Raji (cell line): Measurements from ENCODE around the gene PRDM16.

Experiments used
- POLR2A ChIP-seq: IDR thresholded peaks from 2 replicates; pipeline ENCODE4 v1.6.1; 2011; ENCODE audit warnings: low read depth, low read length, control low read depth; ENCODE audit not compliant: insufficient read depth

PRDM16 gene

GRCh38 chr1:3463013-3463385, 394.0 kb downstream of the PRDM16 start:
- TF ChIP-seq POLR2A, result no peak

GRCh38 chr1:3463408-3463863, 394.4 kb downstream of the PRDM16 start:
- TF ChIP-seq POLR2A, result no peak

DNA sequence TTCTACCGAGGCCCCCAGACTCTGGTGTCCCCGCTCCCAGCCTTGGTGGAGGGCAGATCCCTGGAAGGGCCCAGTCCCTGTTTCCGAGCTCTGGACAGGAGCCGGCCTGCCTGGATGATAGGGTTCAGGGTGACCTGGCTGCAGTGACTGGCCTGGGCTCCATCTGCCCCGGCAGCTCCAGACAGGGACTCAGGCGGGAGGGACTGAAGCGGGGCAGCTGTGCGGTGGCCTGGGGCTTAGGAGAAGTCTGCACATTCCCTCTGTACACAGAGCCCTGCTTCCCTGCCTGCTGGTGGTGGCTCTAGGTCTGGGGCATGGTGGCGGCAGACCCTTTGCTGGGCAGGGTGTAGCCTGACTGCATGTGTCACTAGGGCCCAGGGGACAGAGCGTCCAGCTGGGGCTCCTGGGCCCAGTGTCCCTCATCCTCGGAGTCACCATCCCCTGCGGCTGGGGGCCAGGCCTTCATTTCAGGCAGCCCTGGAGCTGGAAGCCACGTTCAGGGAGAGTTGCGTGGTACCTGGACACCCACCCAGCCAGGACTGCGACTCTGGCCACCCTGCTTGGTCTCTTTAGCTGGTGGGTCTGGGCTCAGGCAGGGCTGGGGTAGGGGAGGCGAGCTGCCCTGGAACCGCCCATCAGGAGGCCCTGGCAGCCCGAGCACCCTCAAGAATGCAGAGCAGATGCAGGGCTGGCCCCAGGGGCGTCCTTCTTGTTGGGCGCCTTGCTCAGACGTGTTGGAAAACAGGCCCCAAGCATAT, 395.1 kb downstream of the PRDM16 start:
- TF ChIP-seq POLR2A, result no peak

DNA sequence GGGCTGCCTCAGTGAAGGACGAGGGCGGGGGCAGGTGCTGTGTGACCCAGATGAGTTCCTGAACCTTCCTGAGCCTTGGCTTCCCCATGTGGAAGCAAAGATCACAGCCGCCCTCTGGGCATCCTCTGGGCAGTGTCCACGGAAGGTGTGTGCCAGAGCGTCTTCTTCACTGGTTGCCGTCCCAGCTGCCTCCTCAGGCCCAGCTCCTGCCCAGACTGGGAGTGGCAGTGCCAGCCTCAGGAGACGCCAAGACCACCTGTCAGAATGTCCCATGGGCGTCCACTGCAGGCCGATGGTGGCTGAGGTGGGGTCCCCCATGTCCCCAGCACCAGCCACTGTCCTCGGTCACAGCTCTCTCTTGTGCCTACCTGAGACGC, 395.6 kb downstream of the PRDM16 start:
- no peak for TF ChIP-seq POLR2A

DNA sequence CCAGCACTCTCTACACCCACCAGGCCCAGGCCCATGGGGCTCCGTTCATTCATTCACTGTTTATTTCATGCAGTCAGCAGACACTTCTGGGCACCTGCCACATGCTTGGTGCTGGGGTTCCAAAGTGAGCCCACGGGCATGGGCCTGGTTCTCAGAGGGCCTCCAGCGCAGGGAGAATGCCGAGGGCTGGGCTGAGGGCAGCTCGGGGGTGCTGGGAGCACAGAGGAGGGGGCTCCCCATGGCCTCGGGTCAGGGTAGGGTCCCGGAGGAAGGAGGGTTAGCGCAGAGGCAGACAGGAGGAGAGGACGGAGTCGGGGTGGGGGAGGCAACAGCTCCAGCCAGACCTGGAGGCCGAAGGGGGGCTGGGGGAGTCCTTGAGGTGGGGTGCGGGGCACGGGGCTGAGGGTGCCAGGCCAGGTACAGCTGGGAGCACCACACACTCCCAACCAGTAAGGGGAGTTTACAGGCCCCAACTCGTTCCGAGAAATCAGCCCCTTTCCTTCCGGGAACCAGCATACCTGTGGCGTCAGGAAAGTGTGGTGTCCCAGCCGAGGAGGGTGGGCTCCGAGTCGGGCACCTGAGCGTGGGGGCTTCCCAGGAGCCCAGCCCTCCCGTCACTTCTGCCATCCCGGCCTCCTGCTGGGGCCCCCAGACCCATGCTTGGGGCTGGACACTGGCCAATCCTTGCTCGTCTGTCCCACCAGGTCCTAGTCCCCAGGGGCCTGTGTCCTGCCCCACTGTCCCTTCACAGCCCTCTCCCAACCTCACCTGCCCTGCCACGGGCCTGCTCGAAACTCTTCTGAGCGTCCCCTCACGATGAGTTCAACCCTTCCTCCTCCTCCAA, 396.3 kb downstream of the PRDM16 start:
- TF ChIP-seq POLR2A, result no peak

- TF ChIP-seq POLR2A, result no peak
These were observed 396.9 kb downstream of the PRDM16 start for GRCh38 chr1:3465935-3466321.

DNA sequence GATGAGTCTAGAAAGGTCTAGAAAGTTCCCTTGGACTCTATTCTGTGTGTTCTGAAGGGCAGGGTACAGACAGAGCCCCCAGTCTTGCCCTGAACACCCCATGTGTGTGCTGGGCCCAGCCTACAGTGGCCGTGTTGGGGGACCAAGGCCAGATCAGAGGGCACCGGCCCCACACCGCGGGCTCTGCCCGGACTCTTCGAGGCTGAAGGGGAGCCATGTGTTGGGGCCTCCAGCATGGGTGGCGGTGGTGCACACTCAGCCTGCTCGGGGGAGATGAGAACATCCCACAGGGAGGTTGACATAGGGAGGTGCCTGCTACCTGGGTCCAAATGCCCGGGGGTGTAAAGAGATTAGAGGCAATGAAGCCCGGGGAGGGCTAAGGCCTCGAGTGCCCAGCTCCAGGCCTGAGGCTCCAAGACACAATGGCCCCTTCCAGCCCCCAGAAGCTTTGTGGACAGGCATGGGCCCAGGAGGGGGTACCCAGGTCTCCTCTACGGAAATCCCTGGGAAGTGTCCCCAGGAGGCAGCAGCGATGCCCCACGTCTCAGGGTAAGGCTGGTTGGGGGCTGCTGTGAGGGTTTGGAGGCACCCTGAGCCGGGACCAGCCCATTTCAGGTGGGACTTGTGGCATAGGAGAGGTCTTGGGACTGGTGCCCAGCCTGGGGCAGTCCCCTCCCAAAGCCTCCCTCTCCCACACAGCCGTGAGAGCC, 397.5 kb downstream of the PRDM16 start:
- no peak for TF ChIP-seq POLR2A

DNA sequence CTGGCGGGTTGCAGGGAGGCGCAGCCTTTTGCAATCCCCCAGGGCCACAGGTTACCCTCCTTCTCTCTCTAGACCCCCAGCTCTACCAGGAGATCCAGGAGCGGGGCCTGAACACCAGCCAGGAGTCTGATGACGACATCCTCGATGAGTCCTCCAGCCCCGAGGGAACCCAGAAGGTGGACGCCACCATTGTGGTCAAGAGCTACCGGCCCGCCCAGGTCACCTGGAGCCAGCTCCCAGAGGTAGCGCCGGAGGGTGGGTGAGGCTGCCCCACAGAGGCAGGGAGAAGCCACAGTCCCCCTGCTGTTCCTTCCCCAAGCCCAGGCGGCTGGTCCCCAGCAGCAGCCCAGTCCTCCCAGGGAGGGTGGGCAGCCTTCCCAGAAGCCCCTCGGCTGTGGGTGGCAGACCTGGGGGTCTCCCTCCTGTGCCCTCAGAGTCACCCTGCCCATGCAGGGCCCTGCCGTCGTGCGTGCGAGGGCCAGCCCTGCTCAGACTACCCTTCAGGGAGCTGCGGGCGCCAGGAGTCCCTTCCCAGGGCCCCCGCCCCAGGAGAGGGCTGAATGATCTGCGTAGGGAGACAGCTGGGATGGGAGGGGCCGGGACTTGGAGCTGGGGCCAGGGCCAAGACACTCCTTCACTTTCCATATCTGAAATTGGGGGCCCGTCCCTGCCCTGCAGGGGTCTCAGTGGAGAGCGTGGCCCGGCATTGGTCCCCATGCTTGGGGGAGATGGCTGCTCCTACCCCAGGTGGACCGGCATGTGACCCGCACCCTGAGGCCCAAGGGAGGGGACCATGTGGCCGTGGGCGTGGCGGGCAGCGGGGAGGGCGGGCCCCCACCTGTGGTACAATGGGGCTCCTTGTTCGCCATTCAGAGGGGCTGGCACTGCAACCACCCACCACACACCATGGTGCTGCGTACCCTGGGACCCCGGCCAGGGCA, 398.4 kb downstream of the PRDM16 start:
- TF ChIP-seq POLR2A, result no peak

GRCh38 chr1:3468236-3469103, 399.5 kb downstream of the PRDM16 start:
- TF ChIP-seq POLR2A, result no peak

DNA sequence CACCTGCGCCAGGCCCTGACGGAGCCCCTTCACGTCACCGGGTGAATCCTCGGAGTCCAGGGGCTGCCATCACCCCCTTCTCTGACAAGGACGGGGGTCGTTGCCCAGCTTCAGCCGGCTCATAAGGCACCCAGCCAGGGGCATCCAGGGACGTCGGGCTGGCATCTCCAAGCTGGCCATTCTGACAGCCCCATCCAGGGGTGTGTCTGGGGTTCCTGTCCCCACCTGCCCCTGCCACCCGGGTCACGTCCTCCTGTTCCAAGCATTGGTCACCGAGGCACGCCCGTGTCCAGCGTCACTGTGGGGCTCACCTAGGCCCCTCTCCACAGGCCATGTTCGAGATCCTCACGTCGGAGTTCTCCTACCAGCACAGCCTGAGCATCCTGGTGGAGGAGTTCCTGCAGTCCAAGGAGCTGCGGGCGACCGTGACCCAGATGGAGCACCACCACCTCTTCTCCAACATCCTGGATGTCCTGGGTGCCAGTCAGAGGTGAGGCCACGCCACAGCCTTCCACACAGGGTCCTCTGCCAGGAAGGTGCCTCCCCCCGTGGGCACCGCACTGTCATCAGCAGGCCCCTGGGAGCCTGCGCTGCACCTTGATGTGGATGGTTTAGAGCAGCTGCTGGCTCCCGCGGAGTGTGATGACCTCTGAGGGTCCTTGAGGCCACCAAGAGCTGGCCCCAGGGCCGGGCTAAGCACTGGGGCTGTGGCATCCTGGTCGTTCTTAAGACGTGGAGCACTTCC, 400.3 kb downstream of the PRDM16 start:
- TF ChIP-seq POLR2A, result no peak

DNA sequence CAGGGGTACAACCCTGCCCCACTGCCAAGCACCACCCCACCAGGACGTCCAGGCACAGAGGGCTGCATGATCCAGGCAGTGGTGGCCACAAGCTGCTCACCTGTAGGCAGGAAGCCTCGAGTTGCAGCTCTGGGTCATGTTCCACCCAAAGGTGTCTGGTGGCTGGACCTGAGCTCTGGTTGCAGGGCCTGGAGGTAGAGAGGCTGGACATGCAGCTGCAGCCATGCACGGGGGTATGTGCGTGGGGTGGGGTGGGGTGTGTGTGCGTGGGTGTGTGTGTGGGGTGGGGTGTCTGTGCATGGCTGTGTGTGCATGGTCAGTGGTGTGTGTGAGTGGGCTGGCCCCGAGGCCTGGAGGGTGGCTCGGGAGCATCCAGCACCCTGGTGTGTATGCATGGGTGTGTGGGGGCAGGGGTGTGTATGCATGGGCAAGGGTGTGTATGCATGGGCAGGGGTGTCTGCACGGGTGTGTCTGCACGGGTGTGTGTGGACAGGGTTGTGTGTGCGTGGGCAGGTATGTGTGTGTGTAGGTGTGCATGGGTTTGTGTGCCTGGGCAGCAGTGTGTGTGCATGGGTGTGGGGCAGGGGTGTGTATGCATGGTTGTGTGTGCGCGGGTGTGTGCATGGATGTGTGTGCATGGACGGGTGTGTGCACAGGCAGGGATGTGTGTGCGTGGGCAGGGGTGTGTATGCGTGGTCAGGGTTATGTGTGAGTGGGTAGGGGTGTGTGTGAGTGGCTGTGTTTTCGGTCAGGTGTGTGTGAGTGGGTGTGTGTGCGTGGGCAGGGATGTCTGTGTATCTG, 401.0 kb downstream of the PRDM16 start:
- TF ChIP-seq POLR2A, result no peak

DNA sequence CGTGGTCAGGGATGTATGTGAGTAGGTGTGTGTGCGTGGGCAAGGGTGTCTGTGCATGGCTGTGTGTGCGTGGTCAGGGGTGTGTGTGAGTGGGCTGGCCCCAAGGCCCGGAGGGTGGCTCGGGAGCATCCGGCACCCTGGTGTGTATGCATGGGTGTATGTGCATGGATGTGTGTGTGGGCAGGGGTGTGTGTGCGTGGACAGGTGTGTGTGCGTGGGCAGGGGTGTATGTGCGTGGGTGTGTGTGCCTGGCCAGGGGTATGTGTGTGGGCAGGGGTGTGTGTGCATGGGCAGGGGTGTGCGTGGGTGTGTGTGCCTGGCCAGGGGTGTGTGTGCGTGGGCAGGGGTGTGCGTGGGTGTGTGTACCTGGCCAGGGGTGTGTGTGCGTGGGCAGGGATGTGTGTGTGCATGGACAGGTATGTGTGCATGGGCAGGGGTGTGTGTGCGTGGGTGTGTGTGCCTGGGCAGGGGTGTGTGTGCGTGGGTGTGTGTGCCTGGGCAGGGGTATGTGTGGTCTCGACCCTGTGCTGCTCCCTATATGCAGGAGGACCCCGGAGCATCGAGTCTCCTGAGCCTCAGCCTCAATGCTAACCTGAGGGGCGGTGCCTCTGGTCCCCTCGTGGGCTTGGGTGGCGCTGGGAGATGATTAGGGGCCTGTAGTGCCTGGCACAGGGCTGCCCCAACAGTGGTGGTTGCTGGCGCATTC, 401.8 kb downstream of the PRDM16 start:
- TF ChIP-seq POLR2A, result no peak
